HG03108 (cell line): ENCODE results near the gene RUNX2.

Source experiments
- ATAC-seq: cut with Tn5 transposase; IDR thresholded peaks from one replicate; pipeline ENCODE4 v1.9.1; 2021; ENCODE audit warnings: moderate library complexity; ENCODE audit not compliant: unreplicated experiment

The RUNX2 gene

GRCh38 chr6:45430590-45431202, 102.6 kb downstream of the RUNX2 start:
- ATAC-seq, result no peak

GRCh38 chr6:45431317-45432065, 103.4 kb downstream of the RUNX2 start:
- ATAC-seq, result no peak

GRCh38 chr6:45432977-45433376, 104.8 kb downstream of the RUNX2 start:
- no peak for ATAC-seq

GRCh38 chr6:45433533-45434380, 105.6 kb downstream of the RUNX2 start:
- ATAC-seq, result no peak

GRCh38 chr6:45434381-45434700, 106.2 kb downstream of the RUNX2 start:
- ATAC-seq, result no peak

GRCh38 chr6:45436544-45437438, 108.7 kb downstream of the RUNX2 start:
- no peak for ATAC-seq

- ATAC-seq, result no peak
Measured at GRCh38 chr6:45437439-45437815, 109.3 kb downstream of the RUNX2 start.

- no peak for ATAC-seq
Measured at GRCh38 chr6:45438151-45438550, 110.0 kb downstream of the RUNX2 start.

GRCh38 chr6:45438849-45439406, 110.8 kb downstream of the RUNX2 start:
- no peak for ATAC-seq

- no peak for ATAC-seq
Measured at GRCh38 chr6:45439459-45439858, 111.3 kb downstream of the RUNX2 start.

- no peak for ATAC-seq
Measured at GRCh38 chr6:45439861-45440388, 111.8 kb downstream of the RUNX2 start.

GRCh38 chr6:45441851-45442453, 113.8 kb downstream of the RUNX2 start:
- ATAC-seq, result no peak

- no peak for ATAC-seq
Measured at GRCh38 chr6:45442716-45443115, 114.6 kb downstream of the RUNX2 start.

GRCh38 chr6:45445364-45445748, 117.2 kb downstream of the RUNX2 start:
- no peak for ATAC-seq

GRCh38 chr6:45445749-45446549, 117.8 kb downstream of the RUNX2 start:
- ATAC-seq, result no peak

GRCh38 chr6:45447005-45447404, 118.9 kb downstream of the RUNX2 start:
- no peak for ATAC-seq

GRCh38 chr6:45447716-45448115, 119.6 kb downstream of the RUNX2 start:
- ATAC-seq, result no peak

GRCh38 chr6:45448417-45449389, 120.6 kb downstream of the RUNX2 start:
- no peak for ATAC-seq
